Measurements from ENCODE around the gene AIF1L.
"Not testable (repeated sequence)": the region's sequence is repeated elsewhere in the genome, so short reads cannot be mapped to it uniquely, and the experiment has no call there.

Gene AIF1L

GRCh38 chr9:131148966-131149687 is 52.8 kb downstream of the AIF1L start:
- ChIA-PET CTCF (no interaction called here), POLR2A (ENCODE audit: low non-redundant PET) (no interaction called here)

DNA sequence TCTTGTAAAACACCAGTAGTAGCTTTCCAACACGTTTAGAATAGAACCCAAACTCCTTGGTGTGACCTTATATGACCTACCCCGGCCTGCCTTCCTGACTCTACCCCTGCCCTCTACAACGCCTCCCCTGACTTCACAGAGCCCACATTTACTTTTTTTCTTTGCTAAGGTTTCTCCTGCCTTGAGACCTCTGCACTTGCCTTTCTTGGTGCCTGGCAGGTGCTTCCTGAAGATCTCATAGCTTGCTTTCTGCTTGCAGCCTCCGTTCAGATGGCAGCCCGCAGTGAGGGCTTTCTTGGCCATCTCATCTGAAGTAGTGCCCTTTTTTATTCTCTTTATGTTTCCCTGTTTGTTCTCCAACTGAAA is 53.3 kb downstream of the AIF1L start:
- ChIA-PET CTCF (no interaction called here), POLR2A (ENCODE audit: low non-redundant PET) (no interaction called here)
- TF ChIP-seq, protein P1, sequence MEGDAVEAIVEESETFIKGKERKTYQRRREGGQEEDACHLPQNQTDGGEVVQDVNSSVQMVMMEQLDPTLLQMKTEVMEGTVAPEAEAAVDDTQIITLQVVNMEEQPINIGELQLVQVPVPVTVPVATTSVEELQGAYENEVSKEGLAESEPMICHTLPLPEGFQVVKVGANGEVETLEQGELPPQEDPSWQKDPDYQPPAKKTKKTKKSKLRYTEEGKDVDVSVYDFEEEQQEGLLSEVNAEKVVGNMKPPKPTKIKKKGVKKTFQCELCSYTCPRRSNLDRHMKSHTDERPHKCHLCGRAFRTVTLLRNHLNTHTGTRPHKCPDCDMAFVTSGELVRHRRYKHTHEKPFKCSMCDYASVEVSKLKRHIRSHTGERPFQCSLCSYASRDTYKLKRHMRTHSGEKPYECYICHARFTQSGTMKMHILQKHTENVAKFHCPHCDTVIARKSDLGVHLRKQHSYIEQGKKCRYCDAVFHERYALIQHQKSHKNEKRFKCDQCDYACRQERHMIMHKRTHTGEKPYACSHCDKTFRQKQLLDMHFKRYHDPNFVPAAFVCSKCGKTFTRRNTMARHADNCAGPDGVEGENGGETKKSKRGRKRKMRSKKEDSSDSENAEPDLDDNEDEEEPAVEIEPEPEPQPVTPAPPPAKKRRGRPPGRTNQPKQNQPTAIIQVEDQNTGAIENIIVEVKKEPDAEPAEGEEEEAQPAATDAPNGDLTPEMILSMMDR (conservative IDR thresholded peaks at IDR 0.05; ENCODE audit: low read depth) = no peak
- H3K27ac ChIP-seq = no peak overlapping the region
- no peak for DNase-seq (ENCODE audit: low spot score)

More at GRCh38 chr9:131148966-131149687, 52.8 kb downstream of the AIF1L start:
- no peak overlapping the region for H3K27ac ChIP-seq
- DNase-seq (ENCODE audit: low spot score) = no peak
- TF ChIP-seq, protein P1 (conservative IDR thresholded peaks at IDR 0.05; ENCODE audit: low read depth) = no peak

GRCh38 chr9:131153595-131153994 is 57.3 kb downstream of the AIF1L start:
- no peak overlapping the region for H3K27ac ChIP-seq
- no peak for DNase-seq (ENCODE audit: low spot score)
- ChIA-PET CTCF (no interaction called here), POLR2A (ENCODE audit: low non-redundant PET) (no interaction called here)
- TF ChIP-seq, protein P1 (conservative IDR thresholded peaks at IDR 0.05; ENCODE audit: low read depth) = no peak

- DNase-seq (ENCODE audit: low spot score); CTCF ChIA-PET; POLR2A ChIA-PET (ENCODE audit: low non-redundant PET); H3K27ac ChIP-seq: not testable (repeated sequence)
Measured at GRCh38 chr9:131158673-131159072, 62.3 kb downstream of the AIF1L start.

DNA sequence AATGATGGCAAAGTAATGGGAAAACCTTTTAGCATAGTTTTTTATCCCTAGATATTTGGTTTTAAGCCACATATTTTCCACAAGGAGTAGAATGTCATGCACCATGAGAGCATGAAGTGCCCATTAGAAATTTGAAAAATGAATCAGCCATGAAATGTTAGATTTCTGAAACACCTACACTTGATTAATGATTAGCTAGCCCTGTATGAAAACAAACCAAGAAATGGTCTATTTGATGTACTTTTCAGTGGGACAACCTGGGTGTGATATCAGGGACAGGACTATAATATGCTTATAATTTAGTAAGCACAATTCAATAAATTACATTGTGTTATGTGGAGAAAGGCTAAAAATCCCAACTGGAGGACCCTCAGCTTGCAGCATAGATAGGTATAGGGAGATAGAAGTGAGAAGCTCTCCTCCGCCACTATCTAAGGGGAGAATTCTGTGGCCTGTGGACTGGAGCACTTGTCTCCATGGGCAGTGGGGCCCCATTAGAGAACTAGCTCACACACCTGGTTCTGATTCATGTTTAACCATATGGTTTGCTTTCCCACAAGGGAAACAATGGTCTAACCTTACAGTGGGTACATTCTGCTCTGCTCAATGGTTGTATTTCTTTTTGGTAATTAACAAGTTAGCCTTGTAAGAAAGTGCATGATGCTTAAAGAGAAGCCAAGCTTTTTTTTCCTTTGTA is 64.2 kb downstream of the AIF1L start:
- DNase-seq (ENCODE audit: low spot score) = no peak
- ChIA-PET POLR2A (ENCODE audit: low non-redundant PET) (no interaction called here), CTCF (interaction anchor here (0.5 kb wide), 1 partner anchor 421 kb away, joined by 3 read pairs; no protein-coding TSS in a partner anchor)
- TF ChIP-seq, protein P1 (conservative IDR thresholded peaks at IDR 0.05; ENCODE audit: low read depth) = no peak
- H3K27ac ChIP-seq = no peak overlapping the region

DNA sequence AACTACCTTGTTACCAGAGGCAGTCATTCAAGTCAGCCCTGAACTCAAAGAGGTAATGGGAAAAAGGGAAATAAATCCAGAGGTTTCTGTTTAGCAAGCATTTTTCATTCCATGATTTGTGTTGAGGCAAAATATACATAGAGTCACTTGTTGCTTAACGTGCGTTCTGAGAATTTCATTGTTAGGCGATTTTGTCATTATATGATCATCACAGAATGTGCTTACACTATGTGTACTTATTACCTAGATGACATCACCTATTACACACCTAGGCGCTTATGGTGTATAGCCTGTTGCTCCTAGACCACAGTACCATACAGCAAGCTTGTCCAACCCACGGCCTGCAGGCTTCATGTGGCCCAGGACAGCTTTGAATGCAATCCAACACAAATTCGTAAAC is 65.3 kb downstream of the AIF1L start:
- CTCF ChIA-PET = interaction anchor here (0.8 to 1.4 kb wide), 2 partner anchors 175 to 430 kb away, joined by 3 to 4 read pairs; no protein-coding TSS in a partner anchor
- POLR2A ChIA-PET (ENCODE audit: low non-redundant PET) = no interaction called here
- no peak overlapping the region for H3K27ac ChIP-seq
- no peak for DNase-seq (ENCODE audit: low spot score)
- TF ChIP-seq, protein P1 (conservative IDR thresholded peaks at IDR 0.05; ENCODE audit: low read depth) = no peak

- TF ChIP-seq, protein P1 (conservative IDR thresholded peaks at IDR 0.05; ENCODE audit: low read depth) = no peak
- H3K27ac ChIP-seq = no peak overlapping the region
- POLR2A ChIA-PET (ENCODE audit: low non-redundant PET) = no interaction called here
- CTCF ChIA-PET = interaction anchor here (1.4 kb wide), 1 partner anchor 174 kb away, joined by 4 read pairs; no protein-coding TSS in a partner anchor
- no peak for DNase-seq (ENCODE audit: low spot score)
Measured at GRCh38 chr9:131162886-131163285, 66.6 kb downstream of the AIF1L start.

All from RWPE1 (cell line).